Nucleus accumbens (tissue), 56 donors: ENCODE results near the gene SYNM.
"Not testable (repeated sequence)": the region's sequence is repeated elsewhere in the genome, so short reads cannot be mapped to it uniquely, and the experiment has no call there.

Source experiments
- DNase-seq, 56 donors: peaks; one replicate each; lab custom pipeline; 2025; lab: John Stamatoyannopoulos, UW

The SYNM gene

DNA sequence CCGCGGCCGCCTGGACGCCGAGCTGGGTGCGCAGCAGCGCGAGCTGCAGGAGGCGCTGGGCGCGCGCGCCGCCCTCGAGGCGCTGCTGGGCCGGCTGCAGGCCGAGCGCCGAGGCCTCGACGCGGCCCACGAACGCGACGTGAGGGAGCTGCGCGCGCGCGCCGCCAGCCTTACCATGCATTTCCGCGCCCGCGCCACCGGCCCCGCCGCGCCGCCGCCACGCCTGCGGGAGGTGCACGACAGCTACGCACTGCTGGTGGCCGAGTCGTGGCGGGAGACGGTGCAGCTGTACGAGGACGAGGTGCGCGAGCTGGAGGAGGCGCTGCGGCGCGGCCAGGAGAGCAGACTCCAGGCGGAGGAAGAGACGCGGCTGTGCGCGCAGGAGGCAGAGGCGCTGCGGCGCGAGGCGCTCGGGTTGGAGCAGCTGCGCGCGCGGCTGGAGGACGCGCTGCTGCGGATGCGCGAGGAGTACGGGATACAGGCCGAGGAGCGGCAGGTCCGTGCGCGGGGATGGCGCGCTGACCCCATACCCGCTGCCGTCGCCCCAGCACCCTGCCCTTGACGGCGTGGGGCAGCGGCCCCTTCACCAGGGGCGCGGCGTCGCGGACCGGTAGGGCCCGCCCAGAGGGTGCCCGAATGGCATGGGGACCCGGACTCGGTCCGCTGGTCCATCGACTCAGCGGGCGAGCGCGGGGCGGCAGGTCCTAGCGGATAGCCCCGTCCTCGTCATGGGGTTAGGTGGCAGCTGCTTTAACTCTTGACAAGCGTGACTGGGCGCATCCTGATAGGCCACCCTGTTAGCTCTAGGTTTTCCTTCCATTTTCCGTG, 848 bp downstream of the SYNM start:
- DNase-seq, result peak in 36 of 56 donors; percentile 12 to 79 (median 47)

DNA sequence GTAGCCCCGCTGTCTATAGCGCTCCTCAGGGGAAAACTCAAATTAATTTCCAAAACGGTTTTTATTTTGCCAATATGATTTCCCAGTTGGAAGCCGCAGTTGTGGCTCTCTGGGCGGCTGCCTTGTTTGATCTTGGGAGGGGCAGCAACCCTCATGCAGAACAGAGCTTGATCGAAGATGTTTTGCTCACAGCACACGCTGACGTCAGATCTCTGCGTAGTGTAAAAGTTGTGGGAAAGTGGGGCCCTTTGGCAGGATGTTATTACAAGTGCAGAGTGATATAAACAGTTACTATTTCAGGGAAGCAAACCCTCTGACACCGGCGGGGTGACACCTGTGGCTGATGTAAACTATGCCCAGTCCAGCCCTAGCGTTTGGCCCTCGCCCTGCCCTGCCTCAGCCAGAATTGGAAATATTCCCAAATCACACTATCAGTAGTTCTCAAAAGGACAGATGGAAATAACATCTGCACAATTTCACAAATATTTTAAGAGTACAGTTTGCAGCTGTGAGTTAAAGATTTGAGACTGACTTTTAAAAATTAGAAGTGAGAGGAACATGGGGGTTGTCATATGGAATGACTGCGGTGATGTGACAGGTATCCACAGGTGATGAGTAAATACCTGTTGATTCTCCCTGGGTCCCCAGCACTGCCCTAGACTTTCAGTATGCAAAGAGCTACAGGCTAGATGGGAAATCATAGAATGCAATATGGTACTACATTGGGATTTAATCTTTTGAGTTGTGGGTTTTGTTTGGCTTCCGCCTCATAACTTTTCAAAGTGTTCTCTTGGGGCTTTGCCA, 1.7 kb downstream of the SYNM start:
- no peak for DNase-seq

DNA sequence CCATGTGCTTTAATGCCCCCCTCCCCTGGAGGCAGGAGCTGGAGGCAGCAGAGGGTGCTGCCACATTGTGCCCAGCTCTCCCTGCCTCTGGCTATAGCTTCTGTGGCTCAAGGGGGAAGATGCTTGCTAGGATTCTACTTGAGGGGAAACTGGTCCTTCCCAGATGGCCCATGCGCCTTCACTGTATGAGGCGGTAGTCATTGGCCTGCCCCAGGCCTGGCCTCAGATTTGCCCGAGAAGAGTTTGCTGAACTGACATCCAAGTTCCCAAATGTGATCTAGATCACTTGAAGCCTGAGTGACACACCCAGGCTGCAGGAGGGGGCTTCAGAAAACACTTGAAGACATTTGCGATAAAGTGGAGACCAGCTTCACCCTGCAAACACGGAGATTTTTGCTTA, 4.1 kb downstream of the SYNM start:
- no peak for DNase-seq

DNA sequence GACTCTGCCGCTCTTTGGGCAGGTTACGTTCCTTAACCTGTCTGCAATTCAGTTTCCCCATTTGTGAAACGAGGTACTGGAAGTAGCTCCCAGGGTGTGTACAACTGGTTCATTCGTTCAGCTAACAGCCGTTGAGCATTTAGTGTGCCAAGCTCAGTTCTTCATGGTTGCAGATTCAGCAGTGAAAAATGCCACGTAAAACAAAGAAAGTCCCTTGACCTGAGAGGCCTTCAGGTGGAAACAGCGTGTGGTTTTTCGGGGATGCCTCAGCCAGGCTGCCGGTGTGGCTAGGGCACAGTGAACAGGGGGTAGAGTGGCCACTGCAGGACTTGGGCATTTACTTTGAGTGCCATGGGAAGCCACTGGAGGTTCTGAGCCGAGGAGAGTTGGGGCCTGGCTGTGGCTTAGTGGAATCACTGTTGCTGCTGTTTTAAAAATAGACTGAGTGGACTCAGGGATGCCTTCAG, 4.7 kb downstream of the SYNM start:
- no peak for DNase-seq

DNA sequence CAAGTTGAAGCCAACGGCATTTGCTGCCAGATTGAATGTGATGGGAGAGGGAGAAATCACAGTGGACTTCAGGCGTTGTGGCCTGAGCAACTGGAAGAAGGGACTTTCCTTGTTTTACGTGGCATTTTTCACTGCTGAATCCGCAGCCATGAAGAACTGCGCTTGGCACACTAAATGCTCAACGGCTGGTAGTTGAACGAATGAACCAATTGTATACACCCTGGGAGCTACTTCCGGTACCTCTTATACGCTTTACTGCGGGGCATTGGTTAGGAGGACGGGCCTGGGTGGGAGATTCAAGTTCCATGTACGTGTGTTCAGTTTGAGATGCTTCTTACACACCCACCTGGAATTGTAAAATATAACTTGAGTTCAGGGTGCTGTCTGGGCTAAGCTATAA, 5.2 kb downstream of the SYNM start:
- no peak for DNase-seq

DNA sequence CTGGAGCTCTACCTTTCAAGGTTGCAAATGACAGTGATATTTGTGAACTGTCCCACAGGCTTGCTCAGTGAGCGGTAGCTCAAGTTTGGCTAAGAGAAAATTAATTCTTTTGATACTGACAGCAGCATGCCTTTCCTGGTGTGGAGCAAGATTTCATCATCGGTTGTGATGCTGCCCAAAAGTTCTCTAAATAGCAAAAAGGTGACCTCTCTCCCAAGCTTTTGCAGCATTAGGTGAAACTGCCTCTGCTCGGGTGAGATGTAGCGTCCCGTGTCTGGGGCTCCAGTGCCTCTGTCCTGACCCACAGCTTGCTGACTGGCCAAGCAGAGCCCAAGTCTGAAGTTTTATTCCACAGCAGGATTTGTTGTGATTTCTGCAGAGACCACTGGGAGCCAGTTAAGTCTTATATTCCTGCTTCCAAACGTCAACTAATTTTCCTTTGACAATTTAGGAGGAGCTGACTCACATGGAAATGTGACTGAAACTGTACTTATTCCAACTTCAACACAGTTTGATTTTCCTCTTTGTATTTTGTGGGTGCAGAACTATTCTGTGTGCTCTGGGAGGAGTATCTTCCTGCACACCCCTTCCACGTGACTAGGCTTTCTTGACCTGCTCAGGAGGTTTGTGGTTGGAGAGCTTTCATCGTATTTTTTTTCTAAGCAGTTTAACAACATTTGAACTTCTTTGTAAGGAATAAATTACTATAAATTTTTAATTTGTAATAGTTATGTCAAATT, 5.9 kb downstream of the SYNM start:
- no peak for DNase-seq

DNA sequence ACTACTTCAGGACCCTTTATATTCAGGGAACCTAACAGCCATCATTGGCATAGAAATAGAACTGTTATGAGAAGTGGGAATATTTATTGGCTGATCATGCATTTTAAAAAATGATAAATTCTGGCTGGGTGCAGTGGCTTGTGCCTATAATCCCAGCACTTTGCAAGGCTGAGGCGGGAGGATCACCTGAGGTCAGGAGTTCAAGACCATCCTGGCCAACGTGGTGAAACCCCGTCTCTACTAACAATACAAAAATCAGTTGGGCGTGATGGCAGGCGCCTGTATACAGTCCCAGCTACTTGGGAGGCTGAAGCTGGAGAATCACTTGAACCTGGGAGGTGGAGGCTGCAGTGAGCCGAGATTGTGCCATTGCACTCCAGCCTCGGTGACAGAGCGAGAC, 6.8 kb downstream of the SYNM start:
- not testable (repeated sequence) for DNase-seq

DNA sequence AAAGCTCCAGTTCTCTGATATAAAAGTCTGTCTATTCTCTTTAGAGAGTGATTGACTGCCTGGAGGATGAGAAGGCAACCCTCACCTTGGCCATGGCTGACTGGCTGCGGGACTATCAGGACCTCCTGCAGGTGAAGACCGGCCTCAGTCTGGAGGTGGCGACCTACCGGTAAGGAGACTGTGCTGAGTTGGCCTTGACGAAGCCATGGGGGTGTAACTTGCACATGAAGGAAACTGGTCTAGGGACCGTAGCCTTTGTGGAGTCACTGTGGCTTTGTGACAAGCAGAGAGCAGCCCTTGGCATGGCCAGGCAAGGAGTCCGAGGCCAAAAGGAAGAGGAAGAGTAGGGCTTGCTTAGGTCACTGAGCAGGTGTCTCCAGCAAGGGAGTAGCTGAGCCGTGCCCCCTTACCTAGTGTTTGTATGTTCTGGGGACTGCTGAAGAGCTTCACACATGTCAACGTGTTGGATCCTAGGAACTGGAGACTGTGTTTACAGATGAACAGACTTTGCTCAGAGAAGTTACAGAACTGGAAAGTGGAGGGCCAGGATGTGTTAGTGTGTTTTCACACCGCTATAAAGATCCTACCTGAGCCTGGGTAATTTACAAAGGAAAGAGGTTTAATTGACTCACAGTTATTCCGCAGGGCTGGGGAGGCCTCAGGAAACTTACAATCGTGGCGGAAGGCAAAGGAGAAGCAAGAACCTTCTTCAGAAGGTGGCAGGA, 8.8 kb downstream of the SYNM start:
- DNase-seq, result no peak

DNA sequence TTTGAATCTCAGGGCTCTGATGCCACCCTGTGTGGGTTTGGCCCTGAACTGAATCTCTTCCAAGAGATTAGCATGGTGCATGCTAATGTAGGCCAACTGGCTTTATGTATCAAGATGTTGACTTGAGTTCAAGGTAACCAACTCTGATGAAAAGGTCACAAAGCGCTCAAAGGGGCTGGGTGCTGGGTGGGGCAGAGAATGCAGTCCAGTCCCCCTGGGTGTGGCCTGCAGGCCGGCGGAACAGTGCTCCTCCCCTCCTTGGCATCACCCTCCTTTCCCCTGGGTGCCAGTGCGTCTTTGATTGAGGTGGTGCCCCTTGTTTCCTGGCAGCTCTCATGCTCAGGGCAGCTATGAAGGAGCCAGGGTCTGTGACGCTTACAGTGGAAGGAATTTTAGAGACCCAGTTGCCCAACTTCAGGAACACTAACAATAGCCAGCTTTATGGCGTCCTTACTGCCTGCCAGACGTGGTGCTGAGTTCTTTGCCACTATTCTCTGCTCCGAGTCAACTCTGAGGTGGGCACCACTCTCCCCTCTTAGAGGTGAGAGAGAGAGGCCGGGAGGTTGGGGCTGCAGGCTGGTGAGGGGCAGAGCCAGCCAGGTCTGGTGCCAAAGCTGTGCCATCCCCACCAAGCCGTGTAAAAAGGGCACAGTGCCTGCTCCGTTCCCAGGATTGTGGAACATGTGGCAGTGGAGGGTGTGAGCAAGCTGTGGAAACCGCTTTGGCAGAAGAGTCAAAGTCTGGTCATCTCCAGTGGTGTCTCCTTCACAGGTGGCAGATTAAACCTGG, 9.8 kb downstream of the SYNM start:
- DNase-seq, result no peak

DNA sequence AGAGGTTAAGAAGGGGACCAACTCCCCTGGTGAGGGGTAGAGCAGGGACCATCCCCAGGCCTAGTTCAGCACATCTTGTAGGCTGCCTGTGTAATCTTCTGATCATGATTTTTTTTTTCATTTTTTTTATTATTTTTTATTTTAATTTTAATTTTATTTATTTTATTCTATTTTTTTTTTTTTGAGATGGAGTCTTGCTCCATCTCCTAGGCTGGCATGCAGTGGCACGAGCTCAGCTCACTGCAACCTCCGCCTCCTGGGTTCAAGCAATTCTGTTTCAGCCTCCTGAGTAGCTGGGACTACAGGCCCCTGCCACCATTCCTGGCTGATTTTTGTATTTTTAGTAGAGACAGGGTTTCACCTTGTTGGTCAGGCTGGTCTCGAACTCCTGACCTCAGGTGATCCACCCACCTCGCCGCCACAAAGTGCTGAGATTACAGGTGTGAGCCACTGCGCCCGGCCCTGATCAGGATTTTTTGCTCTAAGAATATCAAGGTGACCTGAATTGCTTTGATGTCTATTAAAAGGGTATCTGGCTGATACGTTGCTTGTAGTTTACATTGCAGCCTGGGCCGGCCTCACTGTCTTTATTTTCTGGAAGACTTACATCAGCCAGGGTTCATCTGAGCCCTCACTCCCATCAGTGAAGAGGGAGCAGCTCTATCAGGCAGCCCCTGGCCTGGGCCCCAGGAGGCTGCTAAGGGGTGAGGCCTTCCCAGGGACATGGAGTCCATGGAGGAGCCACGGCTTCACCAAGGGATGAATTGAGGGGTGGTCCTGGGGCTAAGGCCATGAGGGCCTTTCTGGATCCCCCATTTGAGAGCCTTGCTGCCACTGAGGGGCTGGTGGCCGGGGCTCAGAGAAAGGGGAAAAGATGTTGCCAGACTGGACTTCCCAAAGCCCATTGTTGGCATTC, 10.7 kb downstream of the SYNM start:
- no peak for DNase-seq

DNA sequence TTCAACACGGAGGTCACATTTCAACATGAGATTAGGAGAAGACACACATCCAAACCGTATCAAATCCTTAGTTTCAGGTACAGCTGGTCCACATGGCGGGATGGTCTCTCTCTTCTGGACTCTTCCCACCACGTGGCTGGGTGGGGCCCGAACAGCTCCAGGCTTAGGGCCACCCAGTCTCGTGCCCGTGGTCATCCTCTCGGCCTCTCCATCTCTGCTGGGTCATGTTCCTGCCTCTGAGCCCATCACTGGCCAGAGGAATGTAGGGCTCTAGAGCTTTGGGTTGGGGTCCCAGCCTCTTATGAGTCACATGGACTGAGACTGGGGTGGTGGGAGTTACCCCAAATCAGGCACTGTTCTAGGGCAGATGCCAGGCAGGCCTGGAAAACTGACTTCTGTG, 12.2 kb downstream of the SYNM start:
- DNase-seq, result no peak

DNA sequence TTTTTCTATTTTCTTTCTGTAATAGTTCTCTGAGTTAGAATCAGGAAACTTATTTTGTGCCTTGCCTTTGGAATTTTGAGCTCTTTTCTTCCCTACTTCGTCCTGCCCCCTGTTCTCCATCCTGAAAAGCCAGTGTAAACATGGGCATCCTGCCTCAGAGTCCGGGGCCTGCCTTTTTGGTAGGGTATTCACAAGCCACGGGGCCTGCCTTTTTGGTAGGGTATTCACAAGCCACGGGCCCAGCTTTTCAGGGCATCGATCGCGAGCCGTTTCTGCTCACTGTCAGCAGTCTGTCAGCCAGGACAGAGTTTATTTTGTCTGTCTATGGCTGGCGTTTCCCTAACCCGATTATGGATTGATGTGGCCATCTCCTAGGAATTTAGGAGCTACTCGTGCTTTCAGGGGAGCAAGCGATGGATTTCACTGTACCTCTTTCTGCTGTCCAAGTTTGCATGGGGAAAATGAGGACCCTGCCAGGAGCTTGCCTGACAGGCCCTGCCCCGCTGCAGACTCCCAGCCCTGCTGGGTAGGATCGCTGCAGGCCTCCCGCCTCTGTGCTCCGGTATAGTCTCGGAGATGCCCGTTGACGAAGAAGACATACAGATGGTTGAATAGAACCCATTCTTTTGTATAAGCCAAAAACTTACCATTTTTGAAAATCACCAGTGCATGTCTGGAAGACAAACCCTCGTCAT, 12.8 kb downstream of the SYNM start:
- DNase-seq, result peak in 1 of 56 donors; percentile 14

DNA sequence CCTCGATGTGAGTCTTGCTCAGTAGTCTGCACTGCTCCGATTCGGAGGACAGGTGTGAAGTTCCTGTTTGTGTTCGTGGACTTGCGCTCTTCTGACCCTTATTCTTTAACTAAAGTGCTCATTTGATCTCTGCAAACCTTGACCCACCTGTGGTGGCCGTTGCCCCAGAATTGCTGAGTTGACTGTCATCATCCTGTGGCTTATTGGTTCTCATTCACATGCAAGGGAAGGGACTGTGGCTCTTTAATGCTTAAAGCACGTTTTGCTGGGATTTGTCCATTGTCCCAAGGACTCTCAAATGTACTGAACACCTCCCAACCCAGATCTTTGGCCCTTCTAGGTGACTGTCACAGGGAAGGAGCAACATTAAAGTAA, 13.4 kb downstream of the SYNM start:
- no peak for DNase-seq

DNA sequence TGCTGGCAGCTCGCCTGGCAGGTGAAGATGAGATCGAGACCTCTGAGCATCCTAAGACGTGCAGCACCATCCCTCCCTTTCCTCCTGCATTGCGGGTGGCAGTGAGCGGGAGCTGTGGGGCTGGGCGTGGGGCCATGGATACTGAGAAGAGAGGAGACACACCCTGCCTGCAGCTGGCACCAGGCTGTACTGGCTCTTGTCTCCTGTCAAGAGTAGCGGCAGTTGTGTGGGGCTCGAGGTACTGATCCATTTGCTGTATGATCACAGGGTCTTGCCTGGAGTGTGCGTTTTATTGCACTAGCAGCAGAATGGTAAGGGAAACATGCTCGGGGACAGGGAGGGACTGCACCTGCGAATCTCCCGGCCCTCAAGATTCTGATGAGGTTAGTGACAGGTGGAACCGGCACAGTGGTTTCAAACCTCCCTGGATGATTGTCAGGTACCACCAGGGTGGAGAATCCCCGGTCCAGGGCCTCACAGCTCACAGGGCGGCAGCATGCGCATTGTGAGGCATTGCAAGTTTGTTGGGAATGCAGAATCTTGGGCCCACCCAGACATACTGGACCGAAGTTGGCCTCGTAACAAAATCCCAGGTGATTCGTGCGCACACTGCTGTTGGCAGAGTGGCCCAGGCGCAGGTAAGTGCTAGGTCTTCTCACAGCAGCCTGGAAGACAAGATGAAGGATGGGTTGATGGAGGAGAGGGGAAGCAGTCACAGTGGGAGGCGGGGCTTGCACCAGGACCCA, 14.1 kb downstream of the SYNM start:
- no peak for DNase-seq

DNA sequence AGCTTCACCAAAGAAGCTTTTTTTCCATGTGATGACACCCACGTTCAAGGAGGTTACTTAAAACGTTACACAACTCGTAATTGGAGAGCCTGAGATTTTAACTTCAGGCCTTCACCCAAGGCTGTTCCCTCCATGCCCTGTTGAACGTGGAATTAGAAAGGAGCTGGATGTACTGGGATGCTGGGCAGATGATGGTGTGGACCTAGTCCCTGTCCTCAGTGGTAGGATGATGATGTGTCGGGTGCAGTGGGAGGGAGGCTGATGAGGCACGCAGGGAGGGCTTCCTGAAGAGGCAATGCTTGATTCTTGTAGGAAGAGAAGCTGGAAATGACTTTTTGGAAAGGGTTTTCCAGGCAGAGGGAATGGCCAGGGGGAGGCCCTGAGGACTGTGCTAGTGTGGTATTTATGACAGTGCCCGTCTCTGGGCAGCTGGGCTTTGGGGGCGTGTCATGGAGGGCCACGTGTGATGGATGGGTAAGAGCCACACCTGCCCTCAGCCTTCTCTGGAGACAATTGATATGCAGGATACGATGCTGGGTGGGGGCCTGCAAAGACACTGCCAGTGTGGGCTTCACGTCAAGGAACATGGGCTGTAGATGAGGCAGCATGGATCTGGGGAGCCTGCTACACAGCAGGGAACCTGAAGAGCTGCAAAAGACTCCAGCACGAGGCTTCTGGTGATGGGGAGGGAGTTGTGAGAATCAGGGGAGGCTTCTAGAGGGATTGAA, 15.3 kb downstream of the SYNM start:
- no peak for DNase-seq

DNA sequence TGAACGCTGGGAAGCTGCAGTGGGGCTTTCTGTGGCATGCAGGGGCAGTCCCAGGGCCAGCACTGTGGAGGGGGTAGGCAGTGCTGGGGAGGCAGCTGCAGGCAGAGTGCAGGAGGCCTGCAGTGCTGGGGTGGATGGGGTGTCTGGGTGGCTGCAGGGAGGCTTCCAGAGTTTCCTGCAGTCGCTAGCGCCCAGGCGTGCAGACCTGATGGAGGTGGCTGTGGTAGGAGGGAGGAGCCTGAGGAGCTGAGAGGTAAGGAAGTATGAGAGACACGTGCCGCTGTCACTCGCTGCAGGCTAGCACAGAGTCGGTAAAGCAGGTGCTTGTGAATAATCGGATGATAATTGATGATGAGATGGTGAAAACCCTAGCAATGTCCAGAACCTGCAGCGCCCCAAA, 16.3 kb downstream of the SYNM start:
- DNase-seq, result no peak
